Dermis microvascular lymphatic vessel endothelial cell (primary cell): ENCODE results near the gene GRIP1. TPM values are rescaled to one million over a fixed set of nuclear protein-coding genes. Genes with fewer than 3 reads are reported as not detected.
"Not testable (repeated sequence)": the region's sequence is repeated elsewhere in the genome, so short reads cannot be mapped to it uniquely, and the experiment has no call there.

Experiments used
- DNase-seq, 2 donors: peaks; one replicate each; pipeline versions ENCODE4 v3.0.0 to v3.0.0-alpha.2; 2010; ENCODE audit warnings: low read depth in 2 of 2
- total RNA-seq: library from RNA; depleted of rRNA; stranded (reverse); fragments of >200 nt; gene quantifications from 2 replicates; pipeline ENCODE4 v1.2.1, GENCODE V29; 2014

Gene GRIP1
- total RNA-seq, 1 donor from 2014 or later = under 0.01 TPM

GRCh38 chr12:66531766-66532165, 147.1 kb downstream of the GRIP1 start:
- DNase-seq = no peak

GRCh38 chr12:66529934-66530333, 148.9 kb downstream of the GRIP1 start:
- peak in 1 of 2 donors; percentile 17 for DNase-seq

GRCh38 chr12:66516561-66516960, 162.3 kb downstream of the GRIP1 start:
- peak in 1 of 2 donors; percentile 64 for DNase-seq

GRCh38 chr12:66516133-66516532, 162.7 kb downstream of the GRIP1 start:
- peak in 1 of 2 donors; percentile 10 for DNase-seq

- peak in 1 of 2 donors; percentile 42 for DNase-seq
These were observed 164.3 kb downstream of the GRIP1 start for GRCh38 chr12:66514581-66514980.

- no peak for DNase-seq
These were observed 170.9 kb downstream of the GRIP1 start for GRCh38 chr12:66508025-66508424.

GRCh38 chr12:66503746-66504145, 175.1 kb downstream of the GRIP1 start:
- no peak for DNase-seq

GRCh38 chr12:66502911-66503310, 176.0 kb downstream of the GRIP1 start:
- DNase-seq = no peak

GRCh38 chr12:66500841-66501240, 178.0 kb downstream of the GRIP1 start:
- DNase-seq = no peak

GRCh38 chr12:66500091-66500490, 178.8 kb downstream of the GRIP1 start:
- no peak for DNase-seq

GRCh38 chr12:66499000-66499399, 179.9 kb downstream of the GRIP1 start:
- no peak for DNase-seq

GRCh38 chr12:66498059-66498458, 180.8 kb downstream of the GRIP1 start:
- DNase-seq = not testable (repeated sequence)

GRCh38 chr12:66497008-66497897, 181.6 kb downstream of the GRIP1 start:
- DNase-seq = no peak

- DNase-seq = no peak
These were observed 182.3 kb downstream of the GRIP1 start for GRCh38 chr12:66496595-66496994.

GRCh38 chr12:66495709-66496108, 183.2 kb downstream of the GRIP1 start:
- DNase-seq = no peak

- DNase-seq = no peak
These were observed 185.1 kb downstream of the GRIP1 start for GRCh38 chr12:66493819-66494218.

- no peak for DNase-seq
These were observed 187.0 kb downstream of the GRIP1 start for GRCh38 chr12:66491853-66492252.

- no peak for DNase-seq
These were observed 196.3 kb downstream of the GRIP1 start for GRCh38 chr12:66482351-66483203.

- DNase-seq = no peak
These were observed 210.9 kb downstream of the GRIP1 start for GRCh38 chr12:66467932-66468331.

- DNase-seq = no peak
These were observed 217.5 kb downstream of the GRIP1 start for GRCh38 chr12:66461331-66461730.

GRCh38 chr12:66459944-66460482, 218.9 kb downstream of the GRIP1 start:
- DNase-seq = no peak

GRCh38 chr12:66456612-66457011, 222.3 kb downstream of the GRIP1 start:
- DNase-seq = no peak
